Activated naive CD4-positive, alpha-beta T cell treated with anti-CD3 and anti-CD28 coated beads for 36 hours (primary cell): Measurements from ENCODE around the gene ALDH8A1. TPM values are rescaled to one million over a fixed set of nuclear protein-coding genes. Genes with fewer than 3 reads are reported as not detected.
A peak's percentile ranks its signal among the peaks of the same experiment; 100 is the strongest.

Experiments used
- CTCF ChIA-PET: fragments of 350-600 bp; sonication (Branson Sonifier 250); formaldehyde crosslinking; loops from one replicate; lab custom pipeline; 2021; ENCODE audit warnings: antibody characterized with exemption; lab: Charles Lee
- DNase-seq: peaks from one replicate; pipeline ENCODE4 v3.0.0-alpha.2; 2020
- H3K27ac Mint-ChIP-seq: one replicate; pipeline ENCODE4 v1.8.0; 2021; ENCODE audit warnings: mild to moderate bottlenecking, mixed read lengths
- H3K27me3 Mint-ChIP-seq: one replicate; pipeline ENCODE4 v1.8.0; 2021; ENCODE audit warnings: low read depth, mixed read lengths
- H3K36me3 Mint-ChIP-seq: one replicate; pipeline ENCODE4 v1.8.0; 2021; ENCODE audit warnings: low read depth, mixed read lengths
- H3K4me1 Mint-ChIP-seq: one replicate; pipeline ENCODE4 v1.8.0; 2021; ENCODE audit warnings: low read depth, mixed read lengths
- H3K4me3 Mint-ChIP-seq: one replicate; pipeline ENCODE4 v1.8.0; 2021; ENCODE audit warnings: mild to moderate bottlenecking, moderate library complexity, mixed read lengths
- H3K9me3 Mint-ChIP-seq: one replicate; pipeline ENCODE4 v1.8.0; 2021; ENCODE audit warnings: mixed read lengths
- intact Hi-C: fragments of 100-400 bp; cut with micrococcal nuclease; formaldehyde crosslinking; loops from one replicate; pipeline ENCODE4 v1.15.1; 2023
- total RNA-seq, 2 experiments: library from RNA; stranded (reverse); gene quantifications; one replicate each; pipeline ENCODE4 v1.2.3, GENCODE V29; 2021

ALDH8A1 gene
- total RNA-seq = under 1 TPM in 1 of 2 experiments, not detected in 1; 0.24 TPM

- no peaks in the 10 kb centered on the region for H3K27me3 Mint-ChIP-seq
- no peaks in the 10 kb centered on the region for H3K4me1 Mint-ChIP-seq
- H3K4me3 Mint-ChIP-seq = no peak within 1 kb of the TSS
- no peak for DNase-seq
- H3K36me3 Mint-ChIP-seq = no peaks in the 10 kb centered on the region
- H3K9me3 Mint-ChIP-seq = no peaks in the 10 kb centered on the region
- H3K27ac Mint-ChIP-seq = no peak within 1 kb of the TSS
- intact Hi-C loops = no loop called here
- CTCF ChIA-PET = interaction anchor here (0.6 to 1.2 kb wide), 3 partner anchors 8 to 52 kb away, joined by 3 to 5 read pairs (median 4); no protein-coding TSS in a partner anchor
These were observed at the start of gene ALDH8A1 for GRCh38 chr6:134949927-134950326. TSS of gene ALDH8A1 (minus strand) at chr6:134950101. CDS start at chr6:134950053, 48 bp downstream.

DNA sequence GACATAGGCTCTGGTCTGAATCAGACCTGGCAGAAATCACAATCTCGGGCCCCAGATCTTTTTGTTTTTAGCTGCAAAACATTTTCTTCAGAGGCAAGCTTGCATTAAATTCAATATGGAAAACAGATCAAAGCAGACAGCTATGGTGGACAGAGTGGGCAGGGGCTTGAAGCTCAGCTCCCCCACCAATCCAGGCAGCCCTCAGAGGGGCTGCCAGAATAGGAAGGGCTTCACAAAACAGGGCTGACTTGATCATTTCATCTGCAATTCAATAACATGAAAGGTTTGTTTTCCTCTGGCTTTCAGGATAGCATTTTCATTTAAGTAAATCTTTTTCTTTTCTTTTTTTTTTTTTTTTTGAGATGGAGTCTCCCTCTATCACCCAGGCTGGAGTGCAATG is 49.2 kb upstream of the ALDH8A1 start:
- no peaks in the 10 kb centered on the region for H3K9me3 Mint-ChIP-seq
- H3K4me3 Mint-ChIP-seq = no peak overlapping the region
- H3K27ac Mint-ChIP-seq = no peak overlapping the region
- H3K36me3 Mint-ChIP-seq = peaks cover 20% of the 10 kb centered on the region
- H3K4me1 Mint-ChIP-seq = peaks cover 24% of the 10 kb centered on the region
- no peaks in the 10 kb centered on the region for H3K27me3 Mint-ChIP-seq
- DNase-seq = no peak
- intact Hi-C loops = no loop called here
- CTCF ChIA-PET = interaction anchor here (0.7 to 1.1 kb wide), 2 partner anchors 18 to 39 kb away, joined by 3 to 5 read pairs; no protein-coding TSS in a partner anchor

DNA sequence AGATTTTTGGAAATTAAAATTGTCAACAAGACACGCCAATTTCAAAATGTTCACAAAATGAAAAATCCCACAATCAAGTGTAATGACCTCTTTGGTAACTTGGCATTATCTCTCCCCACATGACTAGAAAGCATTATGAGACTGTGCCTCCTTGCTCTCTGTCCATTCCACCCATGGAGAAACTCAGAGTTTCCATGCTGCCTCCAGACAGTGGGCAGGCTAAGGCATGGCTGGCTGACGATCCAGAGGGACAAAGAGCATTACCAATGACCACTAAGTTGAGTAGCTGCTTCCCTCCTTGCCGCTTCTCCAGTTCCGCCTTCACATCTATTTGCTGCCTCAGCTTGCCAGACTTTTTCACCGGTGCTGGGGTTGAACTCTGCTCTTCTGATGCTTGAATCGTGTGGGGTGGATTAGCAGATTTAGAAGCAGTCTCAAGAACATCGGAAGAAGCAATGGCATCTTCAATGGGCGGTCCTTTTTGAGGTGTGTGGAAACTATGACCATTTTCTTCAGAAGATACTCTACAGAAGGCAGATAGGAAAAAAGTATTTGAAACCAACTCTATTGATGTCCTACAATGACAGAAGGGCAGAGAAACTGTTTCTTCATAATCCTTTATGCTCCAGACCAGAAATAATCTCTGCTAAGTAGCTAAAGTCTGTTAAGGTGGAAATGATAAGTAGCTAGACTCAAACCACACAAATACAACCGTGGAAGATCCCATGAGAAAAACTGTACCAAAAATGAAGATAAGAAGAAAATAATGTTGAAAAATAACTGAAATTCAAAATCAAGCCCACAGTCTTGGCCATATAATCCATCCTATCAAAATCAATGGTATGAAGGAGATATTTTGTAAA is 47.5 kb upstream of the ALDH8A1 start:
- intact Hi-C loops = no loop called here
- Mint-ChIP-seq H3K36me3 (peaks cover 20% of the 10 kb centered on the region), H3K27me3 (no peaks in the 10 kb centered on the region), H3K4me3 (no peak overlapping the region), H3K27ac (peak overlapping the region; percentile 36), H3K4me1 (peaks cover 18% of the 10 kb centered on the region), H3K9me3 (no peaks in the 10 kb centered on the region)
- CTCF ChIA-PET = interaction anchor here (0.7 to 1.2 kb wide), 2 partner anchors 90 to 186 kb away, joined by 3 to 4 read pairs; no protein-coding TSS in a partner anchor
- DNase-seq = no peak

DNA sequence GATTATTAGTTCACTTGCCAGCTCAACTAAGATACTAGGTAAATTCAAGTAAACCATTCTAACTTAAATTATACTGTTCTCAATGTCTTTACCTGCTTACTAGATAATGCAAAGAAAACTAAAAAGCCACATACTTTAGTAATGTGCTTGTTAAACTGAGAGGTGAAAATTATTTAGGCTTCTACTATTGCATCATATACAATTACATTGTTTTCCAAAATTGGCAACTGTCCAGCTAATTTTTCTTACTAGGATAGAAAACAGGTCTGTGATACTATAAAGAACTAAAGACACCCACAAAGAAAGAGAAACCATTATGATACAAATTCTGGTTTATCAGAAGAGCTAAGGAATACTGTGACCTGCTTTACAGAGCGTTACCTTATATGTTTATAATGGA is 45.6 kb upstream of the ALDH8A1 start:
- DNase-seq = no peak
- no peak overlapping the region for H3K27ac Mint-ChIP-seq
- H3K27me3 Mint-ChIP-seq = no peaks in the 10 kb centered on the region
- peaks cover 16% of the 10 kb centered on the region for H3K4me1 Mint-ChIP-seq
- H3K4me3 Mint-ChIP-seq = no peak overlapping the region
- H3K36me3 Mint-ChIP-seq = peaks cover 18% of the 10 kb centered on the region
- CTCF ChIA-PET = no interaction called here
- intact Hi-C loops = no loop called here
- H3K9me3 Mint-ChIP-seq = no peaks in the 10 kb centered on the region

GRCh38 chr6:134994431-134994830 is 44.5 kb upstream of the ALDH8A1 start:
- H3K4me3 Mint-ChIP-seq = no peak overlapping the region
- H3K27me3 Mint-ChIP-seq = no peaks in the 10 kb centered on the region
- DNase-seq = no peak
- no peaks in the 10 kb centered on the region for H3K9me3 Mint-ChIP-seq
- peaks cover 15% of the 10 kb centered on the region for H3K4me1 Mint-ChIP-seq
- peaks cover 18% of the 10 kb centered on the region for H3K36me3 Mint-ChIP-seq
- intact Hi-C loops = no loop called here
- H3K27ac Mint-ChIP-seq = no peak overlapping the region
- CTCF ChIA-PET = interaction anchor here (0.8 kb wide), 1 partner anchor 14 kb away, joined by 3 read pairs; no protein-coding TSS in a partner anchor

DNA sequence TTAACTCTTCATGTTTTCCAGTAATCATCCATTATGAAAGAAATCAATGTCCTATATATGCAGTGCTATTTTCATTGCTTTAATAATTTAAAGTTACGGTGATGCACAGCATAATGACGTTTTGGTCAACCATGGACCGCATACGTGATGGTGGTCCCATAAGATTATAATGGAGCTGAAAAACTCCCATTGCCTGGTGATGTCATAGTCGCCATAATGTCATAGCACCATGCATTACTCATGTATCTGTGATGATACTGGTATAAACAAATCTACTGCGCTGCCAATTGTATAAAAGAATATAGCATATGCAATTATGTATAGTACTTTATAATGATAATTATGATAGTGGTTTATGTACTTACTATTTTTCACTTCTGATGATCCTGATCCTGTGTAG is 42.3 kb upstream of the ALDH8A1 start:
- H3K9me3 Mint-ChIP-seq = no peaks in the 10 kb centered on the region
- peaks cover 17% of the 10 kb centered on the region for H3K36me3 Mint-ChIP-seq
- no peak overlapping the region for H3K27ac Mint-ChIP-seq
- intact Hi-C loops = no loop called here
- no peaks in the 10 kb centered on the region for H3K27me3 Mint-ChIP-seq
- CTCF ChIA-PET = interaction anchor here (0.6 kb wide), 1 partner anchor 192 kb away, joined by 3 read pairs; no protein-coding TSS in a partner anchor
- no peak for DNase-seq
- no peak overlapping the region for H3K4me3 Mint-ChIP-seq
- peaks cover 4% of the 10 kb centered on the region for H3K4me1 Mint-ChIP-seq

GRCh38 chr6:134990262-134990661 is 40.4 kb upstream of the ALDH8A1 start:
- Mint-ChIP-seq H3K9me3 (no peaks in the 10 kb centered on the region), H3K27ac (no peak overlapping the region), H3K4me3 (no peak overlapping the region), H3K4me1 (no peaks in the 10 kb centered on the region), H3K27me3 (no peaks in the 10 kb centered on the region), H3K36me3 (peaks cover 11% of the 10 kb centered on the region)
- CTCF ChIA-PET = no interaction called here
- no peak for DNase-seq
- intact Hi-C loops = no loop called here

DNA sequence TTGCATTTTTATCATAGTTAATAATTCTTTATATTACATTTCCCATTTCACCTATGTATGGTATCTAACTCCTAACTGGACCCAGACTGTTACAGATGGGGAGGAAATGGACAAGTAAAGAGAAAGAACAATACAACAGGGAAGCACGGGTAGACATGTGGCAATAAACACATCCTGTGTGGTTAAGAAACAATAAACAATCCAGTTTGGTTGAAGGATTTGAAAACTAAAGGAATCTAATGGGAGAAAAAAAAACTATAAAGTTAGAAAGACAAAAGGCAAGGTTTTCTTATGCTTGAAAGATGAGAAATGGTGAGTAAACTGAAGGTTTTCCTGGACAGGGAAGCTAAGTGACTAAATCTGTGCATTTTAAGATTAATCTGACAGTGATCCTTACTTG is 34.9 kb upstream of the ALDH8A1 start:
- peaks cover 28% of the 10 kb centered on the region for H3K4me1 Mint-ChIP-seq
- DNase-seq = no peak
- no peak overlapping the region for H3K4me3 Mint-ChIP-seq
- H3K36me3 Mint-ChIP-seq = peaks cover 27% of the 10 kb centered on the region
- no peaks in the 10 kb centered on the region for H3K27me3 Mint-ChIP-seq
- intact Hi-C loops = no loop called here
- no peaks in the 10 kb centered on the region for H3K9me3 Mint-ChIP-seq
- CTCF ChIA-PET = interaction anchor here (0.7 kb wide), 1 partner anchor 246 kb away, joined by 4 read pairs; no protein-coding TSS in a partner anchor
- H3K27ac Mint-ChIP-seq = no peak overlapping the region

GRCh38 chr6:134983823-134984222 is 33.9 kb upstream of the ALDH8A1 start:
- Mint-ChIP-seq H3K9me3 (no peaks in the 10 kb centered on the region), H3K4me1 (peaks cover 37% of the 10 kb centered on the region), H3K27ac (no peak overlapping the region), H3K27me3 (no peaks in the 10 kb centered on the region), H3K36me3 (peaks cover 35% of the 10 kb centered on the region), H3K4me3 (no peak overlapping the region)
- CTCF ChIA-PET = interaction anchor here (0.6 kb wide), 1 partner anchor 16 kb away, joined by 3 read pairs; no protein-coding TSS in a partner anchor
- no peak for DNase-seq
- intact Hi-C loops = no loop called here

GRCh38 chr6:134982161-134982560 is 32.3 kb upstream of the ALDH8A1 start:
- H3K27ac Mint-ChIP-seq = no peak overlapping the region
- no peaks in the 10 kb centered on the region for H3K9me3 Mint-ChIP-seq
- no peak for DNase-seq
- peaks cover 37% of the 10 kb centered on the region for H3K36me3 Mint-ChIP-seq
- H3K27me3 Mint-ChIP-seq = no peaks in the 10 kb centered on the region
- intact Hi-C loops = no loop called here
- CTCF ChIA-PET = no interaction called here
- no peak overlapping the region for H3K4me3 Mint-ChIP-seq
- H3K4me1 Mint-ChIP-seq = peaks cover 40% of the 10 kb centered on the region

DNA sequence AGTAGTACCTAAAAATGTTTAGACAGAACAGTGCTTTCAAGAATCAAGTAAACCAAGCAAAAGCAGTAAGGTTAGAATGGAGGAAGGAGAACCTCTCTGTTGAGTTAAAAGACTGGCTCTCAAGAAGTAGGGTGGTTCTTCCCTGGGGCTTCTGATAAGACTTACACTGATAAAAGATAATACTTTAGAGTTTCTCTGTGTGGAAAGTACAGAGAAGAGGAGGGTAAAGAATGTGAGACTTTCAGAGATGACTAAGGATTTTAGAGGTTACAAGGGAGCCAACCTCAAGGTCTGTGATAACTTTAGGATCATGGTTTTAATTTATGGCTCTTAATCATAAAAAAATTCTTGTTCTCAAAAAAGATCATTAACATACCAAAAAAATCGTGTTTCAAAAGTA is 30.9 kb upstream of the ALDH8A1 start:
- no peak for DNase-seq
- no peak overlapping the region for H3K4me3 Mint-ChIP-seq
- H3K27ac Mint-ChIP-seq = peak overlapping the region; percentile 18
- intact Hi-C loops = no loop called here
- peaks cover 40% of the 10 kb centered on the region for H3K4me1 Mint-ChIP-seq
- H3K27me3 Mint-ChIP-seq = no peaks in the 10 kb centered on the region
- H3K36me3 Mint-ChIP-seq = peaks cover 46% of the 10 kb centered on the region
- H3K9me3 Mint-ChIP-seq = no peaks in the 10 kb centered on the region
- CTCF ChIA-PET = interaction anchor here (0.6 to 1.6 kb wide), 3 partner anchors 18 to 203 kb away, joined by 4 to 5 read pairs (median 5); no protein-coding TSS in a partner anchor

DNA sequence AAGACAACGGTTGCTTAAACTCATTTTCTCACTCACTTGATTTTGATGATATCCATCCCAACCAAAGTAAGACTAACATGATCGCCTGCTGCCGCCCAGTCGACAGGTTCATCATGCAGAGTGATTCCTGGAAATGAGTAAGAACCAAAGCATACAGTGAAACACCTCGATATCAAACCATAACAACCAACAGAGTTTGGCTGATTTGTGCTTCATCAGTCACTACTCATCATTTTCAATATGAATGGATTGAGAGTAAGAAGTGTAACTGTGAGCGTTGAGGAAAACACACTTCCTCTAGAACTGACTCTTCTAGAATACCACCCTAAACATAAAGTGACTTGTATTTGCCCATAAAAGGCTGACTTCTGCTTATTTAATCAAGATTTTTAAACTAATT is 29.2 kb upstream of the ALDH8A1 start:
- intact Hi-C loops = loop anchor here (1.0 to 2.0 kb wide), 12 partner anchors 35 to 218 kb away; partner anchors contain the start of gene HBS1L
- Mint-ChIP-seq H3K27ac (peak overlapping the region; percentile 33), H3K27me3 (no peaks in the 10 kb centered on the region), H3K9me3 (no peaks in the 10 kb centered on the region), H3K4me3 (no peak overlapping the region), H3K36me3 (peaks cover 55% of the 10 kb centered on the region), H3K4me1 (peaks cover 42% of the 10 kb centered on the region)
- DNase-seq = peak; percentile 72
- CTCF ChIA-PET = no interaction called here
